ENCODE data around the gene ERC1.

ERC1 gene

GRCh38 chr12:1507308-1507707, 516.3 kb downstream of the ERC1 start:
- no peak for DNase-seq (ENCODE audit: low read depth, low spot score)

- DNase-seq (ENCODE audit: low read depth, low spot score): no peak
Observed at GRCh38 chr12:1509413-1510052, 518.5 kb downstream of the ERC1 start.

- DNase-seq (ENCODE audit: low read depth, low spot score): no peak
Observed at GRCh38 chr12:1510056-1510812, 519.2 kb downstream of the ERC1 start.

GRCh38 chr12:1515010-1515409, 524.0 kb downstream of the ERC1 start:
- DNase-seq (ENCODE audit: low read depth, low spot score): no peak

- no peak for DNase-seq (ENCODE audit: low read depth, low spot score)
Observed at GRCh38 chr12:1515428-1515827, 524.4 kb downstream of the ERC1 start.

GRCh38 chr12:1517007-1517406, 526.0 kb downstream of the ERC1 start:
- DNase-seq (ENCODE audit: low read depth, low spot score): no peak

GRCh38 chr12:1517734-1518525, 526.9 kb downstream of the ERC1 start:
- DNase-seq (ENCODE audit: low read depth, low spot score): no peak

GRCh38 chr12:1518591-1519516, 527.8 kb downstream of the ERC1 start:
- no peak for DNase-seq (ENCODE audit: low read depth, low spot score)

GRCh38 chr12:1519642-1520041, 528.6 kb downstream of the ERC1 start:
- DNase-seq (ENCODE audit: low read depth, low spot score): no peak

GRCh38 chr12:1523046-1523445, 532.0 kb downstream of the ERC1 start:
- no peak for DNase-seq (ENCODE audit: low read depth, low spot score)

GRCh38 chr12:1523558-1524050, 532.6 kb downstream of the ERC1 start:
- peak; percentile 67 for DNase-seq (ENCODE audit: low read depth, low spot score)

- DNase-seq (ENCODE audit: low read depth, low spot score): no peak
Observed at GRCh38 chr12:1525858-1526257, 534.8 kb downstream of the ERC1 start.

- DNase-seq (ENCODE audit: low read depth, low spot score): no peak
Observed at GRCh38 chr12:1527789-1528188, 536.8 kb downstream of the ERC1 start.

- DNase-seq (ENCODE audit: low read depth, low spot score): no peak
Observed at GRCh38 chr12:1528791-1529190, 537.8 kb downstream of the ERC1 start.

- no peak for DNase-seq (ENCODE audit: low read depth, low spot score)
Observed at GRCh38 chr12:1529228-1529861, 538.3 kb downstream of the ERC1 start.

- DNase-seq (ENCODE audit: low read depth, low spot score): no peak
Observed at GRCh38 chr12:1529862-1530591, 539.0 kb downstream of the ERC1 start.

GRCh38 chr12:1530592-1531152, 539.6 kb downstream of the ERC1 start:
- no peak for DNase-seq (ENCODE audit: low read depth, low spot score)

- no peak for DNase-seq (ENCODE audit: low read depth, low spot score)
Observed at GRCh38 chr12:1531153-1531653, 540.2 kb downstream of the ERC1 start.

- DNase-seq (ENCODE audit: low read depth, low spot score): no peak
Observed at GRCh38 chr12:1531654-1532374, 540.8 kb downstream of the ERC1 start.
